ENCODE data around the gene KSR2.

- TF ChIP-seq CTCF (IDR thresholded peaks at IDR 0.05; ENCODE audit: low read depth, low read length), result no peak
- TF ChIP-seq EZH2phosphoT487 (IDR thresholded peaks at IDR 0.05; ENCODE audit: low read depth), result no peak
Measured at GRCh38 chr12:117545216-117545615, 423.6 kb downstream of the KSR2 start.

All from OCI-LY3 (cell line).